Spleen (tissue), 7 donors: ENCODE data around the gene SOD2.

Experiments
- CTCF ChIP-seq, 11 experiments: fragments of 200-600 bp in 7 of 11; fragments of 450-650 bp in 4 of 11; sonication (generic) in 4 of 11; IDR thresholded peaks in 8 of 11; conservative IDR thresholded peaks in 3 of 11; 1 replicate in 7 of 11; 2 replicates in 4 of 11; pipeline versions ENCODE4 v1.4.0 to v1.8.0; 2016 to 2021; ENCODE audit warnings: antibody characterized with exemption in 11 of 11, inconsistent platforms in 4 of 11, mild to moderate bottlenecking in 1 of 11
- POLR2A ChIP-seq, 3 donors: fragments of 450-650 bp; IDR thresholded peaks; one replicate each; pipeline ENCODE4 v1.5.1; 2017; ENCODE audit warnings: antibody characterized with exemption in 3 of 3, mild to moderate bottlenecking in 1 of 3
- POLR2AphosphoS5 ChIP-seq, 3 donors: sonication (generic); formaldehyde crosslinking; IDR thresholded peaks; one replicate each; pipeline ENCODE4 v1.5.1; 2017; ENCODE audit warnings: antibody characterized with exemption in 3 of 3
- donor health status: DM: no; HTN: no; CAD: no; lungs with moderate emphysema.
- donor health status: DM: no; HTN: no; CAD: no.
- donor health status: DM: no; HTN: no; CAD: no.

GRCh38 chr6:159682295-159682694, 10.7 kb downstream of the SOD2 start:
- TF ChIP-seq CTCF (IDR thresholded peaks at IDR 0.05 in 8 of 11, conservative IDR thresholded peaks at IDR 0.05 in 3 of 11) (no peak), POLR2AphosphoS5 (IDR thresholded peaks at IDR 0.05) (no peak), POLR2A (IDR thresholded peaks at IDR 0.05) (no peak)
